Endothelial cell of umbilical vein (primary cell): ENCODE data around the gene RNF43. TPM values are rescaled to one million over a fixed set of nuclear protein-coding genes. Genes with fewer than 3 reads are reported as not detected.

Experiments used
- BruUV-seq: library from RNA; stranded (reverse); fragments of 400-500 nt; replicated peaks from 2 replicates; lab custom pipeline; 2021; lab: Mats Ljungman, UMichigan
- CTCF ChIA-PET: fragments of 300-600, 350-600 bp; sonication (Branson Sonifier 250); formaldehyde crosslinking; loops from one replicate; lab custom pipeline; 2021; ENCODE audit warnings: antibody characterized with exemption, inconsistent platforms; lab: Charles Lee
- POLR2A ChIA-PET: fragments of 300-600, 350-600 bp; sonication (Branson Sonifier 250); formaldehyde crosslinking; loops from one replicate; lab custom pipeline; 2021; ENCODE audit warnings: antibody characterized with exemption, inconsistent platforms; lab: Charles Lee
- DNase-seq: peaks from one replicate; pipeline ENCODE4 v3.0.0-alpha.2; 2011; ENCODE audit warnings: low read depth, low spot score
- FAIRE-seq: peaks from 2 replicates; lab custom pipeline; 2011; peaks lifted over from hg19 to GRCh38; lab: Jason Lieb, UNC
- H2AFZ ChIP-seq: 2 replicates; pipeline ENCODE4 v1.6.0; 2012; ENCODE audit warnings: low read depth, low read length, control low read depth, inconsistent platforms
- H3K27ac ChIP-seq: 2 replicates; pipeline ENCODE4 v1.5.1; 2011; ENCODE audit warnings: low read depth, mild to moderate bottlenecking, control low read depth, low read length, moderate library complexity; ENCODE audit not compliant: insufficient read depth
- H3K27me3 ChIP-seq, 2 experiments: 2 replicates each; pipeline versions ENCODE4 v1.6.0 to v1.6.1; 2011; ENCODE audit warnings: low read length in 2 of 2, mixed read lengths in 1 of 2; ENCODE audit not compliant: control insufficient read depth in 2 of 2, insufficient read depth in 2 of 2
- H3K36me3 ChIP-seq, 2 experiments: 2 replicates in 1 of 2; 3 replicates in 1 of 2; pipeline ENCODE4 v1.5.1; 2011; ENCODE audit warnings: low read length in 2 of 2, mild to moderate bottlenecking in 1 of 2, moderate library complexity in 1 of 2; ENCODE audit not compliant: control insufficient read depth in 2 of 2, insufficient read depth in 2 of 2; ENCODE audit errors: extremely low read depth in 1 of 2
- H3K4me1 ChIP-seq: 3 replicates; pipeline ENCODE4 v1.5.1; 2011; ENCODE audit warnings: mild to moderate bottlenecking, low read length; ENCODE audit not compliant: control insufficient read depth, insufficient read depth; ENCODE audit errors: extremely low read depth
- H3K4me2 ChIP-seq: 2 replicates; pipeline ENCODE4 v1.6.1; 2011; ENCODE audit warnings: low read length, control low read depth, mixed read lengths; ENCODE audit not compliant: insufficient read depth
- H3K4me3 ChIP-seq, 3 experiments: fragments of 200-600 bp in 1 of 3; sonication (generic), shearing (Covaris generic) in 1 of 3; replicated peaks in 1 of 3; 2 replicates each; pipeline ENCODE4 v1.5.1; 2011 to 2016; ENCODE audit warnings: control low read depth in 3 of 3, low read length in 3 of 3, mild to moderate bottlenecking in 2 of 3, inconsistent platforms in 1 of 3, low read depth in 1 of 3, moderate library complexity in 1 of 3; ENCODE audit not compliant: insufficient read depth in 1 of 3
- H3K79me2 ChIP-seq: 2 replicates; pipeline ENCODE4 v1.6.0; 2012; ENCODE audit warnings: low read length, inconsistent platforms; ENCODE audit not compliant: control insufficient read depth, insufficient read depth
- H3K9ac ChIP-seq: replicated peaks from 2 replicates; pipeline ENCODE3; 2011; ENCODE audit warnings: low read length, control low read depth; ENCODE audit not compliant: insufficient read depth; ENCODE audit errors: extremely low read depth
- H3K9me1 ChIP-seq: replicated peaks from 3 replicates; pipeline ENCODE4 v1.6.0; 2011; ENCODE audit warnings: mild to moderate bottlenecking, low read length; ENCODE audit not compliant: control insufficient read depth, insufficient read depth; ENCODE audit errors: extremely low read depth
- H3K9me3 ChIP-seq: replicated peaks from 2 replicates; pipeline ENCODE4 v1.5.1; 2012; ENCODE audit warnings: low read length, inconsistent platforms; ENCODE audit not compliant: control insufficient read depth, insufficient read depth
- H4K20me1 ChIP-seq: replicated peaks from 2 replicates; pipeline ENCODE3; 2011; ENCODE audit warnings: mild to moderate bottlenecking, low read length; ENCODE audit not compliant: control insufficient read depth, insufficient read depth; ENCODE audit errors: extremely low read depth
- EZH2 ChIP-seq: IDR thresholded peaks from 2 replicates; pipeline ENCODE4 v1.6.1; 2012; ENCODE audit warnings: borderline replicate concordance, low read depth, mild to moderate bottlenecking, moderate library complexity, low read length, inconsistent platforms; ENCODE audit not compliant: severe bottlenecking
- FOS ChIP-seq: IDR thresholded peaks from 2 replicates; pipeline ENCODE4 v1.6.1; 2011; ENCODE audit warnings: mild to moderate bottlenecking, low read length, moderate library complexity, borderline replicate concordance; ENCODE audit not compliant: insufficient read depth
- GATA2 ChIP-seq: IDR thresholded peaks from 2 replicates; pipeline ENCODE4 v1.7.0; 2011; ENCODE audit warnings: low read depth, mild to moderate bottlenecking, moderate library complexity, mixed read lengths, low read length; ENCODE audit not compliant: insufficient read length, insufficient read depth
- JUN ChIP-seq: IDR thresholded peaks from 2 replicates; pipeline ENCODE4 v1.6.1; 2011; ENCODE audit warnings: borderline replicate concordance, low read depth; ENCODE audit not compliant: insufficient read length, insufficient read depth
- MAX ChIP-seq: IDR thresholded peaks from 2 replicates; pipeline ENCODE4 v1.6.1; 2011; ENCODE audit not compliant: insufficient read depth, insufficient read length
- MYC ChIP-seq: IDR thresholded peaks from one replicate; pipeline ENCODE4 v1.6.1; 2011; ENCODE audit warnings: mild to moderate bottlenecking, low read depth, low read length
- POLR2A ChIP-seq: IDR thresholded peaks from 2 replicates; pipeline ENCODE4 v1.6.1; 2012; ENCODE audit warnings: low read depth, mild to moderate bottlenecking, control low read depth, low read length
- POLR2AphosphoS5 ChIP-seq: IDR thresholded peaks from 2 replicates; pipeline ENCODE4 v1.6.1; 2012; ENCODE audit warnings: low read depth, mild to moderate bottlenecking, control low read depth, low read length, moderate library complexity; ENCODE audit not compliant: insufficient read depth
- dilution Hi-C: fragments of 300-500 bp; cut with MboI; formaldehyde crosslinking; loops from one replicate; pipeline ENCODE4 v1.15.0; 2019; ENCODE audit warnings: low sequenced_read_pairs; ENCODE audit not compliant: extremely low pct_ligation_motif_present
- intact Hi-C: fragments of 100-400 bp; cut with micrococcal nuclease; formaldehyde crosslinking; loops from one replicate; pipeline ENCODE4 v1.10.0; 2022
- polyA plus RNA-seq, 4 experiments: library from polyadenylated mRNA; depleted of rRNA in 3 of 4; stranded (reverse) in 3 of 4; unstranded in 1 of 4; fragments of >200 nt; gene quantifications; 2 replicates each; pipeline versions ENCODE4 v1.2.1 to v1.2.3, GENCODE V29; 2011 to 2012; ENCODE audit warnings: missing spikeins in 1 of 4
- total RNA-seq: library from RNA; stranded (reverse); gene quantifications from 2 replicates; pipeline ENCODE4 v1.2.3, GENCODE V29; 2021
- TF ChIP-seq, protein P1 (sequence below), 2 donors: IDR thresholded peaks; 1 replicate in 1 of 2; 2 replicates in 1 of 2; pipeline ENCODE4 v1.5.1; 2011; ENCODE audit warnings: low read length in 2 of 2, mild to moderate bottlenecking in 2 of 2, moderate library complexity in 2 of 2, control low read depth in 1 of 2, inconsistent platforms in 1 of 2, low read depth in 1 of 2; ENCODE audit not compliant: insufficient read depth in 1 of 2; ENCODE audit errors: extremely low read depth in 1 of 2

The RNF43 gene
- total and polyA plus RNA-seq, 2 donors (not counting 3 experiments of a cell fraction or from before 2014, with no cell fraction given), result not detected

- Histone ChIP-seq H3K4me1 (no peaks in the 10 kb centered on the region), H4K20me1 (no peaks in the 10 kb centered on the region), H3K9me1 (no peaks in the 10 kb centered on the region), H3K9me3 (no peaks in the 10 kb centered on the region), H3K27me3 (peaks cover 16 to 33% of the 10 kb centered on the region in 2 experiments), H3K79me2 (no peaks in the 10 kb centered on the region), H3K27ac (no peak overlapping the region), H3K4me2 (no peak overlapping the region), H3K4me3 (no peak overlapping the region), H3K9ac (no peak overlapping the region), H2AFZ (no peak overlapping the region), H3K36me3 (no peaks in the 10 kb centered on the region)
- dilution Hi-C loops, result no loop called here
- no peak for TF ChIP-seq FOS
- TF ChIP-seq MAX, result no peak
- no peak for TF ChIP-seq EZH2
- TF ChIP-seq MYC, result no peak
- TF ChIP-seq, protein P1, sequence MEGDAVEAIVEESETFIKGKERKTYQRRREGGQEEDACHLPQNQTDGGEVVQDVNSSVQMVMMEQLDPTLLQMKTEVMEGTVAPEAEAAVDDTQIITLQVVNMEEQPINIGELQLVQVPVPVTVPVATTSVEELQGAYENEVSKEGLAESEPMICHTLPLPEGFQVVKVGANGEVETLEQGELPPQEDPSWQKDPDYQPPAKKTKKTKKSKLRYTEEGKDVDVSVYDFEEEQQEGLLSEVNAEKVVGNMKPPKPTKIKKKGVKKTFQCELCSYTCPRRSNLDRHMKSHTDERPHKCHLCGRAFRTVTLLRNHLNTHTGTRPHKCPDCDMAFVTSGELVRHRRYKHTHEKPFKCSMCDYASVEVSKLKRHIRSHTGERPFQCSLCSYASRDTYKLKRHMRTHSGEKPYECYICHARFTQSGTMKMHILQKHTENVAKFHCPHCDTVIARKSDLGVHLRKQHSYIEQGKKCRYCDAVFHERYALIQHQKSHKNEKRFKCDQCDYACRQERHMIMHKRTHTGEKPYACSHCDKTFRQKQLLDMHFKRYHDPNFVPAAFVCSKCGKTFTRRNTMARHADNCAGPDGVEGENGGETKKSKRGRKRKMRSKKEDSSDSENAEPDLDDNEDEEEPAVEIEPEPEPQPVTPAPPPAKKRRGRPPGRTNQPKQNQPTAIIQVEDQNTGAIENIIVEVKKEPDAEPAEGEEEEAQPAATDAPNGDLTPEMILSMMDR (IDR thresholded peaks at IDR 0.05; ENCODE audit: extremely low read depth in 1 of 2, insufficient read depth in 1 of 2, low read depth in 1 of 2, low read length in 2 of 2), result no peak
- BruUV-seq, result no TSS peak
- DNase-seq (no peak), FAIRE-seq (no peak)
- intact Hi-C loops, result no loop called here
- CTCF ChIA-PET, result no interaction called here
- POLR2A ChIA-PET, result no interaction called here
Measured at GRCh38 chr17:58385359-58385899, 31.9 kb downstream of the RNF43 start.

DNA sequence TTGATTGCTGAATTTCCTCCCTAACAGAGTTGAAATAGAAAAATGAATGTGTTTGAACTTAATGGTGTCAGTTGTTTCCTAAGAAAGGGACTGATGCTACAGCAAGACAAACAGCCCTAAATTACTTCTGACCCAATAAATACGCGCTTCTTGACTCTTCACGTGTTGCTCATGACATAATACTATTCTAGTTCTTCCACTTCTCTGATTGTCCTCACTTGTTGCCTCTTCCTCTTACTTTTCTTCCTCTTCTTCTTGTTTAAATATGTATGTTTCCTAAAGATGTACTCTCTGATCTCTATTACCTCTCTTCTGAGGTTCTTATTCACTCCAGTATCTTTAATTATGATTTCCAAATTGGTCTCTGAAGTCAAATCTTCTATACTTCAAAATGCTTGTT is 32.4 kb downstream of the RNF43 start:
- Histone ChIP-seq H4K20me1 (no peaks in the 10 kb centered on the region), H3K9me1 (no peaks in the 10 kb centered on the region), H2AFZ (no peak overlapping the region), H3K9ac (no peak overlapping the region), H3K27ac (no peak overlapping the region), H3K9me3 (no peaks in the 10 kb centered on the region), H3K4me2 (no peak overlapping the region), H3K4me1 (no peaks in the 10 kb centered on the region), H3K27me3 (peaks cover 17 to 29% of the 10 kb centered on the region in 2 experiments), H3K4me3 (no peak overlapping the region), H3K36me3 (no peaks in the 10 kb centered on the region), H3K79me2 (no peaks in the 10 kb centered on the region)
- CTCF ChIA-PET, result no interaction called here
- intact Hi-C loops, result no loop called here
- DNase-seq, result no peak
- POLR2A ChIA-PET, result no interaction called here
- BruUV-seq, result no TSS peak
- no peak for TF ChIP-seq GATA2
- TF ChIP-seq JUN, result no peak
- TF ChIP-seq POLR2A, result no peak
- TF ChIP-seq MYC, result no peak
- TF ChIP-seq, protein P1 (IDR thresholded peaks at IDR 0.05; ENCODE audit: extremely low read depth in 1 of 2, insufficient read depth in 1 of 2, low read depth in 1 of 2, low read length in 2 of 2), result no peak
- no peak for TF ChIP-seq FOS
- TF ChIP-seq EZH2, result no peak
- no peak for TF ChIP-seq MAX
- TF ChIP-seq POLR2AphosphoS5, result no peak
- FAIRE-seq, result no peak
- dilution Hi-C loops, result no loop called here
